ENCODE data around the gene ERICH3.

The ERICH3 gene

DNA sequence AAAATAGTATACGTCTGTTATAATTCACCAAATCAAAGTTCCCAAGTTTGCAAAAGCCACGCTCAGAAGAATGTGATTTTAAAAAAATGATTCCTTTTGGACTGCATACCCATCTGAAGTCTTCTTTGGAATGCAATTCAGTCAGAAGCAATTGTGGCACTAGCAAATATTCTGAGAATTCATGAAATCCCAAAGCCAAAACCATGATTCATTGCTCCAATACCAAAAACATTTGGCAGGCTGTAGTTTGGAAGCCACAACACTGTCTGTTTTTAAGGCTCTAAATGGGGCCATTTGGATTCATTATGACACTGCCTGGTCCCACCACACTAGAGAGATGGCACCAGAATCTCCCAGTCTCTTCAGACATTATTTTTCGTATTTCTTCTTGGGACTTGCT is 139.4 kb downstream of the ERICH3 start:
- Histone ChIP-seq H3K9me3 (ENCODE audit: low read length) (no peaks in the 10 kb centered on the region), H3K4me3 (ENCODE audit: low read depth in 1 of 2, low read length in 2 of 2) (no peak overlapping the region), H3K9ac (ENCODE audit: low read length) (no peak overlapping the region), H3K27me3 (ENCODE audit: control insufficient read depth in 1 of 2, insufficient read depth in 2 of 2, low read length in 2 of 2) (no peaks in the 10 kb centered on the region), H3K4me1 (ENCODE audit: insufficient read depth, low read length) (no peaks in the 10 kb centered on the region), H3K27ac (ENCODE audit: low read depth, low read length) (no peak overlapping the region), H3K36me3 (ENCODE audit: insufficient read depth, low read length) (no peaks in the 10 kb centered on the region)

DNA sequence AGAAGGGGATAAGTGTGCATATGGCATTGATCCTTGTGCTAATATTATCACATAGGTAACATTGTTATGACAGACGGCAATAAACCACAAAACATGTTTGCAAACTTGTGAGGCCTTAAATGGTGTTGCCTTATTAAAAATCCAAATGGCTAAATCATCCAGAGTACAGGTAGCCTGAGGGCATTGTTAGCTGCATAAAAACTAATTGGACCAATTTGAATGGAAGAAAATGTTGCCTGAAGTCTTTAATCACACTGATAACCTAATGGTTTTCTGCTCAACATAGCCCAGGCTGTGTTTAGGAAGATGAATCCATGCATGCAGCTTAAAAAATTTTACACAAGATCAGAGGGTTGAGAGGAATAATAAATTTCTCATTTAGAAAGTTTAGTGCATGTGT is 141.8 kb downstream of the ERICH3 start:
- Histone ChIP-seq H3K4me1 (ENCODE audit: insufficient read depth, low read length) (no peaks in the 10 kb centered on the region), H3K27me3 (ENCODE audit: control insufficient read depth in 1 of 2, insufficient read depth in 2 of 2, low read length in 2 of 2) (no peaks in the 10 kb centered on the region), H3K36me3 (ENCODE audit: insufficient read depth, low read length) (no peaks in the 10 kb centered on the region), H3K9me3 (ENCODE audit: low read length) (no peaks in the 10 kb centered on the region), H3K9ac (ENCODE audit: low read length) (no peak overlapping the region), H3K27ac (ENCODE audit: low read depth, low read length) (no peak overlapping the region), H3K4me3 (ENCODE audit: low read depth in 1 of 2, low read length in 2 of 2) (no peak overlapping the region)

DNA sequence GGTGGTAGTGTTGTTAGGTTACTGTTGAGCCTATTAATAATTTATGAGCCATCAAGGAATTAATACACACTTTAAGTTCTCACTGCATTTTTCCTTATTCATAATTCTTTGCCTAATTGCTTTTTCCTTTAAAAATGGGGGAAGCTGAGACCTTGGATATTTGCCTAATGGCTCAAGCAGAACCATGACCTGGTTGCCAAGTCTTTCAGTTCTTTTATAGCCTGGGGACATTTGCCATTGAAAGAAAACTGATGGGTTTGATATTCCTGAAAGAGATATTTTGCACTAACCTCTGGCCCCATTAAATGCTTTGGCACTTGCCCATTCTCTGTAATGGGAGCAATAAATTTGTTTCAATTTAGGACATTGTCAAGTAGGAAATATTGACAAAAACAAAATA is 142.7 kb downstream of the ERICH3 start:
- no peaks in the 10 kb centered on the region for H3K4me1 ChIP-seq (ENCODE audit: insufficient read depth, low read length)
- no peak overlapping the region for H3K9ac ChIP-seq (ENCODE audit: low read length)
- no peaks in the 10 kb centered on the region for H3K9me3 ChIP-seq (ENCODE audit: low read length)
- no peaks in the 10 kb centered on the region for H3K27me3 ChIP-seq (ENCODE audit: control insufficient read depth in 1 of 2, insufficient read depth in 2 of 2, low read length in 2 of 2)
- no peak overlapping the region for H3K4me3 ChIP-seq (ENCODE audit: low read depth in 1 of 2, low read length in 2 of 2)
- H3K27ac ChIP-seq (ENCODE audit: low read depth, low read length) = no peak overlapping the region
- H3K36me3 ChIP-seq (ENCODE audit: insufficient read depth, low read length) = no peaks in the 10 kb centered on the region

DNA sequence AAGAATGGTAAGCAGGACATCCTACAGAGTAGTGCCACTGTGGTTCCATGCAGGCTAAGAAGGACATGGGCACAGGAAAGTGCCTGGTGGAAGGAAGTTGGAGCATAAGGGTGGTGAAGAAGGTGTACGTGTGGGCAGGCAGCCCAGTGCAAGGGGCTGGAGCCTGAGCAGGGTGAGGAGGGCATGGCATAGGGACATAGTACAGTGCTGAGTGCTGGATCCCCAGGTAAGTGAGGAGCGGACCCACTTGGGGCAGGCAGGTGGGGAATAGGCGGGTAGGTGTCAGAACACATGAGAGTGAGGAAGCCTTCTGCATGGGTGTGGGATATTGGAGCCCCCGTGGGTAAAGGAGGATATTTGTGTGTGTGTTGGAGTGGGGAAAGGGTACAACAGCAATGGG is 145.5 kb downstream of the ERICH3 start:
- H3K9ac ChIP-seq (ENCODE audit: low read length) = no peak overlapping the region
- H3K9me3 ChIP-seq (ENCODE audit: low read length) = no peaks in the 10 kb centered on the region
- no peak overlapping the region for H3K27ac ChIP-seq (ENCODE audit: low read depth, low read length)
- H3K27me3 ChIP-seq (ENCODE audit: control insufficient read depth in 1 of 2, insufficient read depth in 2 of 2, low read length in 2 of 2) = no peaks in the 10 kb centered on the region
- no peaks in the 10 kb centered on the region for H3K36me3 ChIP-seq (ENCODE audit: insufficient read depth, low read length)
- H3K4me3 ChIP-seq (ENCODE audit: low read depth in 1 of 2, low read length in 2 of 2) = no peak overlapping the region
- no peaks in the 10 kb centered on the region for H3K4me1 ChIP-seq (ENCODE audit: insufficient read depth, low read length)

DNA sequence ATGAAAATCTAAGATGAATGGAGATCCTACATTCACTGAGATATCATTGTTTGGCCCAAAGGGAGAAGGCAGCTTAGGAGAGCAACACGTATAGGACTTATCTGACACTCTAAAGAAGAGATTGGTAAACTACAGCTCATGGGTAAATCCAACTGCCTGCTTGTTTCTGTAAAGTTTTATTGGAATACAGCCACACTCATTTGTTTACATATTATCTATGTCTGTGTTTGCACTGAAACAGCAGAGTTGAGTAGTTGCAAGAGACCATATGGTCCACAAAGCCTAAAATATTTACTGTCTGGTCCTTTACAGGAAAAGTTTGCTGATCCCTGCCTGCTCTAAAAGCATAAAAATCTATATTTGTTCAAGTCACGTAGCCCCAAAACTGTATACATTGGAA is 146.9 kb downstream of the ERICH3 start:
- Histone ChIP-seq H3K4me1 (ENCODE audit: insufficient read depth, low read length) (no peaks in the 10 kb centered on the region), H3K4me3 (ENCODE audit: low read depth in 1 of 2, low read length in 2 of 2) (no peak overlapping the region), H3K9ac (ENCODE audit: low read length) (no peak overlapping the region), H3K9me3 (ENCODE audit: low read length) (no peaks in the 10 kb centered on the region), H3K27ac (ENCODE audit: low read depth, low read length) (no peak overlapping the region), H3K27me3 (ENCODE audit: control insufficient read depth in 1 of 2, insufficient read depth in 2 of 2, low read length in 2 of 2) (no peaks in the 10 kb centered on the region), H3K36me3 (ENCODE audit: insufficient read depth, low read length) (no peaks in the 10 kb centered on the region)

DNA sequence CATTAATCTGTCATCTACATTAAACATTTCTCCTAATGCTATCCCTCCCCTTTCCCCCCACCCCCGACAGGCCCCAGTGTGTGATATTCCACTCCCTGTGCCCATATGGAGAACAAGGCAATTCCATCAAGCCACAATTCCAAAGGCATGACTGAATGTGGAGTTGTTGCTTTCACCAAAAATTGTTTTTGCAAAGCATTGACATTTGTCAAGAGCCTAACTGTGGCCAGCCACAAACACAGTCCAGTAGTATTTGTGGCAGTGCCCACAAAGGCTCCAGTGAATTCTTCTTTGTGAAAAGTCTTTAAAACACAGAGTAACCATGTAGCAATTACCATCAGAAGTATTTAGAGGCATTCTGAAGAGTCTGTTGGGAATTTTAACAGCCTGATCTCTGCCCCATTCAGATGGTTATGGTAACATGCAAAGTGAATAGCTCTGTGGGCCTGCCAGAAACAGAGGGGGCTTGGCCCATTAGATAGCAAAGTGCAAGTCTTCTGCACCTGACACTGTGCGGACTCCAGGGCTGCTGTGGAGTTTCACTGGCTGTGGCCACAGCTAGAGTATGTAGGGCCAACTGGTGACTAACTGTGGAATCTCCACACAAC is 149.6 kb downstream of the ERICH3 start:
- Histone ChIP-seq H3K9ac (ENCODE audit: low read length) (no peak overlapping the region), H3K9me3 (ENCODE audit: low read length) (no peaks in the 10 kb centered on the region), H3K27ac (ENCODE audit: low read depth, low read length) (no peak overlapping the region), H3K27me3 (ENCODE audit: control insufficient read depth in 1 of 2, insufficient read depth in 2 of 2, low read length in 2 of 2) (no peaks in the 10 kb centered on the region), H3K36me3 (ENCODE audit: insufficient read depth, low read length) (no peaks in the 10 kb centered on the region), H3K4me3 (ENCODE audit: low read depth in 1 of 2, low read length in 2 of 2) (no peak overlapping the region), H3K4me1 (ENCODE audit: insufficient read depth, low read length) (no peaks in the 10 kb centered on the region)

DNA sequence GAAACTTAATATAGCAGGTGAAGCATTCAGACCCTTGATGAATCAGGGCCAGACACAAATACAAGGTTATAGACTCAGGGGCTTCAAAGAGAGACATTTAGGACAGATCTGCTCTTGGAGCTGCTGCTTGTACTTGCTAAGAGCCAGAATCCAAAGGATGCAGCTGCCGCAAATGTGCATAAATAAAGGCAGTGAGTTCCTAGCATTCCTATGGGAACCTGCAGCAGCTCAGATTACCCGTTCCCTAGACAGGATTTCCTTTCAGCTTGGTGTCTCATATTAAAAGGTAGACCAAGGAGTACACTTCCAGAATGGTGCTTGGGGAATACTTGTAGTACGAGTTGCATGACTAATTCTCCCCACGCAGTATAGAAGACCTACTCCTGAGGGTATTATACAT is 151.4 kb downstream of the ERICH3 start:
- Histone ChIP-seq H3K9me3 (ENCODE audit: low read length) (no peaks in the 10 kb centered on the region), H3K27ac (ENCODE audit: low read depth, low read length) (no peak overlapping the region), H3K36me3 (ENCODE audit: insufficient read depth, low read length) (no peaks in the 10 kb centered on the region), H3K4me3 (ENCODE audit: low read depth in 1 of 2, low read length in 2 of 2) (no peak overlapping the region), H3K4me1 (ENCODE audit: insufficient read depth, low read length) (no peaks in the 10 kb centered on the region), H3K9ac (ENCODE audit: low read length) (no peak overlapping the region), H3K27me3 (ENCODE audit: control insufficient read depth in 1 of 2, insufficient read depth in 2 of 2, low read length in 2 of 2) (no peaks in the 10 kb centered on the region)
